T-helper 1 cell treated with Interleukin-12 subunit alpha and Interleukin-12 subunit beta and Interleukin-4 antibody, amounts not matched to agents 30 μg/mL and 1 μg/mL, for 36 hours (primary cell): ENCODE results near the gene CNDP2.
"Not testable (repeated sequence)": the region's sequence is repeated elsewhere in the genome, so short reads cannot be mapped to it uniquely, and the experiment has no call there.

Source experiments
- H3K27ac Mint-ChIP-seq: one replicate; pipeline ENCODE4 v1.8.0; 2021; ENCODE audit warnings: mild to moderate bottlenecking, mixed read lengths
- H3K27me3 Mint-ChIP-seq: one replicate; pipeline ENCODE4 v1.8.0; 2021; ENCODE audit warnings: low read depth, mixed read lengths
- H3K36me3 Mint-ChIP-seq: one replicate; pipeline ENCODE4 v1.8.0; 2021; ENCODE audit warnings: low read depth, mixed read lengths
- H3K4me1 Mint-ChIP-seq: one replicate; pipeline ENCODE4 v1.8.0; 2021; ENCODE audit warnings: low read depth, mixed read lengths
- H3K4me3 Mint-ChIP-seq: one replicate; pipeline ENCODE4 v1.8.0; 2021; ENCODE audit warnings: mild to moderate bottlenecking, moderate library complexity, mixed read lengths
- H3K9me3 Mint-ChIP-seq: one replicate; pipeline ENCODE4 v1.8.0; 2021; ENCODE audit warnings: mixed read lengths

Gene CNDP2

GRCh38 chr18:74563999-74564398 lies 67.8 kb downstream of the CNDP2 start:
- peaks cover 15% of the 10 kb centered on the region for H3K9me3 Mint-ChIP-seq

GRCh38 chr18:74565164-74565563 lies 69.0 kb downstream of the CNDP2 start:
- H3K27me3 Mint-ChIP-seq, H3K36me3 Mint-ChIP-seq, H3K4me1 Mint-ChIP-seq, H3K4me3 Mint-ChIP-seq, H3K27ac Mint-ChIP-seq: not testable (repeated sequence)
- peaks cover 15% of the 10 kb centered on the region for H3K9me3 Mint-ChIP-seq

More at GRCh38 chr18:74563999-74564398, 67.8 kb downstream of the CNDP2 start:
- Mint-ChIP-seq H3K27me3 (peaks cover 3% of the 10 kb centered on the region), H3K4me1 (no peaks in the 10 kb centered on the region), H3K4me3 (no peak overlapping the region), H3K27ac (no peak overlapping the region), H3K36me3 (peaks cover 6% of the 10 kb centered on the region)

GRCh38 chr18:74565993-74566392 lies 69.8 kb downstream of the CNDP2 start:
- not testable (repeated sequence) for H3K4me1 Mint-ChIP-seq

GRCh38 chr18:74567822-74568221 lies 71.7 kb downstream of the CNDP2 start:
- H3K36me3 Mint-ChIP-seq = peaks cover 6% of the 10 kb centered on the region
- H3K9me3 Mint-ChIP-seq = peaks cover 15% of the 10 kb centered on the region
- H3K27ac Mint-ChIP-seq = no peak overlapping the region
- H3K4me1 Mint-ChIP-seq = no peaks in the 10 kb centered on the region
- H3K27me3 Mint-ChIP-seq = peaks cover 3% of the 10 kb centered on the region
- H3K4me3 Mint-ChIP-seq = no peak overlapping the region

More at GRCh38 chr18:74565993-74566392, 69.8 kb downstream of the CNDP2 start:
- H3K36me3 Mint-ChIP-seq, H3K27me3 Mint-ChIP-seq, H3K4me3 Mint-ChIP-seq, H3K27ac Mint-ChIP-seq: not testable (repeated sequence)
- H3K9me3 Mint-ChIP-seq = peaks cover 15% of the 10 kb centered on the region

GRCh38 chr18:74569401-74569800 lies 73.2 kb downstream of the CNDP2 start:
- no peaks in the 10 kb centered on the region for H3K4me1 Mint-ChIP-seq
- H3K9me3 Mint-ChIP-seq = peaks cover 15% of the 10 kb centered on the region
- H3K27me3 Mint-ChIP-seq = peaks cover 3% of the 10 kb centered on the region
- H3K4me3 Mint-ChIP-seq = no peak overlapping the region
- no peak overlapping the region for H3K27ac Mint-ChIP-seq
- H3K36me3 Mint-ChIP-seq = peaks cover 6% of the 10 kb centered on the region

GRCh38 chr18:74570266-74570665 lies 74.1 kb downstream of the CNDP2 start:
- Mint-ChIP-seq H3K27ac (no peak overlapping the region), H3K36me3 (peaks cover 6% of the 10 kb centered on the region), H3K4me1 (no peaks in the 10 kb centered on the region), H3K4me3 (no peak overlapping the region), H3K27me3 (peaks cover under 1% of the 10 kb centered on the region), H3K9me3 (peaks cover 15% of the 10 kb centered on the region)

- Mint-ChIP-seq H3K36me3 (peaks cover 5% of the 10 kb centered on the region), H3K4me1 (no peaks in the 10 kb centered on the region), H3K27ac (no peak overlapping the region), H3K27me3 (no peaks in the 10 kb centered on the region), H3K9me3 (peaks cover 5% of the 10 kb centered on the region), H3K4me3 (no peak overlapping the region)
These were observed 75.9 kb downstream of the CNDP2 start for GRCh38 chr18:74571895-74572680.

GRCh38 chr18:74573053-74573452 lies 76.9 kb downstream of the CNDP2 start:
- no peak overlapping the region for H3K27ac Mint-ChIP-seq
- no peak overlapping the region for H3K4me3 Mint-ChIP-seq
- no peaks in the 10 kb centered on the region for H3K9me3 Mint-ChIP-seq
- H3K4me1 Mint-ChIP-seq = no peaks in the 10 kb centered on the region
- peaks cover 8% of the 10 kb centered on the region for H3K27me3 Mint-ChIP-seq
- H3K36me3 Mint-ChIP-seq = peaks cover 3% of the 10 kb centered on the region
